Kidney tubule cell (primary cell): ENCODE measurements around the gene SALL1.

Source experiments
- DNase-seq: peaks from one replicate; pipeline ENCODE4 v3.0.0-alpha.2; 2018; ENCODE audit warnings: low spot score

SALL1 gene

GRCh38 chr16:51150888-51151320 is at the start of gene SALL1:
Gene SALL1 (minus strand): TSS chr16:51151270. CDS start chr16:51151241, 29 bp downstream.
- DNase-seq, result peak; percentile 39

DNA sequence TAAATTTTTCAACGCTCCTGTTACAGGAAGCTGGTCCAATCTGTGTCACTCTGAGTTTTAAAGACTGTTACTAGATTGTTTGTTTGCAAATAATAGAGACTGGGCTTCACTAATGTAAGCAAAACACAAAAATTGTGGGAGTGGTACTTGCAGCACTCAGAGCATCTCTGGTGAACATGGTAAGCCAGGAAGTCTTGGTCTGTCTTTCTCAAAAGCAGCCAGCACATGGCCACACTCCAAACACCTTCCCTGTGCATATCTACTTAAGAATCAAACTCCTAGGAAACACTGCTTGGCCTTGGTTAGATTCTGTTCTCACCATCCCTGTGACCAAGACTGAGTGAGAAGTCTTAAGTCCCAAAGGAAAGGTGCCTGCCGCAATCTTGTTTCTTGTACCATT is 49.7 kb upstream of the SALL1 start:
- DNase-seq, result no peak

- no peak for DNase-seq
Measured at GRCh38 chr16:51197953-51198748, 47.1 kb upstream of the SALL1 start.

DNA sequence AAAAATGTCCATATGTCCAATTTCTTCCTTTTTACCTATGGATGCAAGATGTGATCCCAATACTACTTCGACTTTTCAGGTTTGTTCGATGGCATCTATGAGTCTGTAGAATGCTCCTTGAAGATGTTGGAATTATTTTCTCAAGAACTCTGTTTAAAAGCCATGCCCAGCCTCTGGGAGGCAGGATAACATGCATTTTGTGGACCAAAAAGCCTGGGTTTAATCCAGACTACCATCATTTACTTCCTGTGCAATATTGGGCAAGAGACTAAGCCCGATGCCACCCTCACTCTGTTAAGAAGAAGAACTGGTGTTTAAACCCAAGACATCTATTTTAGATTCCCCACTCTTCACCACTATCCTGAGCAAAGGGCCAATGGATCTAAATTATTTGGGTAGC is 42.8 kb upstream of the SALL1 start:
- DNase-seq, result no peak

DNA sequence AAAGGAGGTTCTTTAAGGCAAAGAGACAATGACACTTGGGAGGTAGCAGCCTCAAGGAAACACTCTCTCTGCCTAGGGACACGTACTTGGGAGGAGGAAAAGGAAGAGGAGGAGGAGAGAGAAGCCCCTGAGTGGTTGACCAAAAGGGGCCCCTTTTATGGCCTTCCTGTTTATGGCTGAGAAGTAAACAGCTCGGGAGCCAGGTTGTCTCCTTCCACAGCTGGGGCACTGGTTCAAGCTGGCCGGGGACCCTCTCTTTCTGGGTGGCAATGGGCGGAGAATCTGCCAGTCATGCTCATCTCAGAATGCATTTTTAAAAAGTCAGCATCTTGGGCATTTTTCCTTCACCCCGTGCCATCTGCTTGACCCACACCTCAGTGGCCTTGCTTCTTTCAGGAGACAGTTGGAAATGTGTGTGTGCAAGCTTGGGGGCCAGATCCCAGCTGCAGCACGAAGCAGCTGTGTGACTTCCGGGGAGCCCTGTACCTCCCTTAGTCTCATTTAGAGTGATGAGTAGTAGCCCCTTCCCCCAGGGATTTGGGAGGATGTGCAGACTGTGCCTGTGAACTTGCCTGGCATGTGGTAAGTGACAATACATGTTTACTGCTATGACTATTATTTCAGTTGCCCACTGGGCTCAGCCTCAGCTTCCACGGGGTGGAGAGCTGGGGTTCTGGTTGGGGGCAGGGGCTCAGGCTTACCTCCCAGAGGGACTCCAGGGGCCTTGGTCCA is 33.8 kb upstream of the SALL1 start:
- DNase-seq, result no peak

GRCh38 chr16:51181503-51181811 is 30.4 kb upstream of the SALL1 start:
- DNase-seq, result no peak

DNA sequence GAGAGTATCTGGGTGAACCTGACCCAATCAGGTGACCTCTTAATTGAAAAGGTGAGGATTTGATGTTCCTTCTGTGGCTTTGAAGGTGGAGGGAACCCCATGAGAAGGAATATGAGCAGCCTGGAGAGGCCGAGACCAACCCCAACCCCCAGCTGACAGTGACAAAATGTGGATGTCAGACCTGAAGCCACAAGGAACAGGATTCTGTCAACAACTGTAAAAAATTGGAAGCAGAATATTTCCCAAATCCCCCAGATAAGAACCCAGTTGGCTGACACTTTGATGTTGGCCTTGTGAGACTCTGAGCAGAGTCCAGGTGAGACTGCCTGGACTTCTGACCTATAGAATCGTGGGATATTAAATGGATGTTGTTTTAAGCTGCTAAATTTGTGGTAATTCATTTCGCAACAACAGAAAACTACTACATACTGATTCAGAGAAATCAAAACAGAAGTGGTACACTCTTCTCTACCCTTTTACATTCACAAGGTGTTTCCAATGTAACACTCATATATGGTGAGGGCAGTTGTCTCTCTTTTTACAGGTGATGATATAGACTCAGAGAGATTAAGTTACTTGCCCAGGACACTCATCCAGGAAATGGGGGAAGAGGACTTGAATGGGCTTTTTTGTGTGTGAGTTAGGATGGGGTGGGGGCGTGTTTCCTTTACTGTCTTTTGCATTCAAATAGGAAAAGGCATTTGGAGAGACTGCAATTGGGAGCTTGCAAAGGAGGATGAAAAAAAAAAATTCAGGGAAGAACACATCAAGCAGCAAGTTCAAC is 29.8 kb upstream of the SALL1 start:
- DNase-seq, result no peak

- peak; percentile 53 for DNase-seq
Measured at GRCh38 chr16:51175081-51175480, 24.0 kb upstream of the SALL1 start.

GRCh38 chr16:51172368-51172767 is 21.3 kb upstream of the SALL1 start:
- DNase-seq, result no peak

DNA sequence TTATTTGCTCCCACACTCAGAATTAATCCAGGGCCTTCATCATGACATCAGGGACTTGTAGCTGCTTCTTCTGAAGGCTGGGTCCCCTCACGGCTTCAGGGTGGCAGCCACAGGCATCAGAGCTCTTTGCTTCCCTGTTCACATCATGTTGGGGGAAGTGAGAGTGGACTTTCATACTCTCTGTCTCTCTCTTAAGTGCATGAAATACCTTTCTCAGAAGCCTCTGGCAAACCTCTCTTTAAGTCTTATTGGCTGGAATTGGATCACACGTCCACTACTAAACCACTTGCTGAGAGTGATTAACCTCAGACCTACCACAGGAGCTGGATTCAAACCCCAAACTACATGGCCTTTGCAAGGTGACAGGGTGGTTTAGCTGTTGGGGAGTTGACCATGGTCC is 17.7 kb upstream of the SALL1 start:
- DNase-seq, result no peak

GRCh38 chr16:51167170-51167895 is 16.3 kb upstream of the SALL1 start:
- DNase-seq, result peak; percentile 51

DNA sequence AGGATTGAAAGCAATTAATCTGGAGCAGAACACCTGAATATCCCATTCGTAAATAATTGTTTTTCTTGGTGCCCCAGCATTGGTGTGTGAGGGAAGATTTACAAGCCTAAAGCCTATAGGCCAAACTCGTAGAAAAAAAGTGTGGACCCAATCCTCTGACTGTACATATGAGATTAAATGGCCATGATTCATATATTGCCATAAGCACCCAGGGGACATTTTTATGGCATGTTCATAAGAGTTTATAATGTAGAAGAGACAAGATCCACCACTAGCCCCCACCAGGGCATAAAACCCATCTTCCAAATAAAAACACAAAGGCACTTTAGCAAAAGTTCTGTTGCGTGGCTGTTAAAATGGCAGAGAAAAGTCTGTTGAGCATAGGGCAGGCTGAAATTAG is 15.5 kb upstream of the SALL1 start:
- DNase-seq, result no peak

DNA sequence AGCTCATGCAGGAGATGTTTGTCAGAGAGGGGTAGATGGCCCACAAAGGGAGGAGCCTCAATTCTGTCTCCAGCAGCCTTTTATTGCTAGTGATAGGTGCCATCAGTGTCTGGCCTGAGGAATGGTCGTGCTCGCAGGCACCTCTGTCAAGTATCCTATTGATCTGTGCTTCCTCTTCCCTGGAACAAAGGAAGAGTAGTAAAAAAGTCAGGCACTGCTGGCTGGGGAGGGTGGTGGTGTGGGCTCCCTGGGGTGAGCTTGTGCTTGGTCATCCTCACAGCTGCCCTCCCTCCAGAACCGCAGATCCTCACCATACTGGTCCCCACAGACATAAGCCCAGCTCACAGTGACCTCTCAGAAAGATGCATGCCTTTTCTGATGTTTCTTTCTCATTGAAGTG is 15.0 kb upstream of the SALL1 start:
- DNase-seq, result no peak

GRCh38 chr16:51165043-51165442 is 14.0 kb upstream of the SALL1 start:
- DNase-seq, result no peak

DNA sequence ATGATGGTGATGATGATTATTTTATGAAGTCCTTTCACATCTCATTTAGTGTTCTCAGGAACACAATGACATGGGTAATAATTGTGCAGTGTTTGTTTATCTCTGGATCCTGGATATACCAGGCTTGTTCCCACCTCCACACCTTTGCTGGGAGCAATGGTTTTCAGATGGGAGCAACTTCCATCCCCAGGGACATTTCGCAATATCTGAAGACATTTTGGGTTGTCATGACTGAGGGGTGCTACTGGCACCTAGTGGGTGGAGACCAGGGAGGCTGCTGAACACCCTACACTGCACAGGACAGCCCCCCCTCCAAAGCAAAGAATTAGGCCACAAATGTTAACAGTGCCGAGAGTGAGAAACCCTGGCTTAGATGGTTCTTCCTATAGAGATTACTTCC is 13.5 kb upstream of the SALL1 start:
- no peak for DNase-seq

DNA sequence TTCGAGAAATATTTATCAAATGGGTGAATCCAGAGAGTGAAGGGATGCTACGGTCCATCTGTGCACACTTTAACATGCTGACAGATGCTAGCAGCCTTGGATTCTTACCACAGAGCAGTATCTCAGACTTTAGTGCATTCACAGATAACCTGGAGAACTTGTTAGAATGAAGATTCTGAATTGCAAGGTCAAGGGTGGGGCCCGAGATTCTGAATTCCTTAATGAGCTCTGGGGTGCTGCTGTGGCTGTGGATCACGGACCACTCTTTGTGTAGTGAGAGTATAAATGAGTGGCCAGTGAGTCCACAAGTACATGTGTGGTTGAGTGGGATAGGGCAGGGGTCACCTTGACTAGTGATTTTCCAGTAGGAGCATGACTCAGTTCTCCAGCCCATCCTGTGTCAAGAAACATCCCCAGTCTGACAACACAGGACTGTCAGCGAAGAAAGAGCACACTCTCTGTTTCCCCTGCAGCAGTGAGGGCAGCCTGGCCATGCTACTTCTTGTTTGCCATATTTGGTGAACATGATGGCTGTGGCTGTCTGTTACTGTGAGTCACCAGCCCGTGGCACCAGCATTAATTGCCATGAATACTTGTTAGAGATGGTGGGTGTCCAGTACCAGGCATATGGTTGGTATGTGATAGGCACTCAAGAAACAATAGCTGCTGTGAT is 13.0 kb upstream of the SALL1 start:
- DNase-seq, result peak; percentile 57

DNA sequence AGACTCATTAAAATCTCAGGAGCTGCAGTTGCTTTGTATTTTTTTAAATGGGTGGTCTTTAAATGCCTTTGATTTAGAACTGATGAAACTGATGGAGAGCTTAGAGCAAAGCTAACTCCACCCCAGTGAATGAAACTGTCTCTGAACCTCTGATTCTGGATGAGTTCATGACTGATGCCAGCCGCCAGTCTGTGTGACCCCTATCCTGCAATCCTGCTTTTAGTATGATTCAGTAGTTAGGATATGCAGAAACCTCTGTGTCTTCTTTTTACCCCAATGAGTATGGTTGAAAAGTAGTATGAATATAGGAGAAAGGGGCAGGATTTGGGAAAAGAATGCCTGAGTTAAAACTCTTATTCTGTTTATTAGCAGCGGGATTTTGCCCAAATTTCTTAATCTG is 12.3 kb upstream of the SALL1 start:
- DNase-seq, result no peak

DNA sequence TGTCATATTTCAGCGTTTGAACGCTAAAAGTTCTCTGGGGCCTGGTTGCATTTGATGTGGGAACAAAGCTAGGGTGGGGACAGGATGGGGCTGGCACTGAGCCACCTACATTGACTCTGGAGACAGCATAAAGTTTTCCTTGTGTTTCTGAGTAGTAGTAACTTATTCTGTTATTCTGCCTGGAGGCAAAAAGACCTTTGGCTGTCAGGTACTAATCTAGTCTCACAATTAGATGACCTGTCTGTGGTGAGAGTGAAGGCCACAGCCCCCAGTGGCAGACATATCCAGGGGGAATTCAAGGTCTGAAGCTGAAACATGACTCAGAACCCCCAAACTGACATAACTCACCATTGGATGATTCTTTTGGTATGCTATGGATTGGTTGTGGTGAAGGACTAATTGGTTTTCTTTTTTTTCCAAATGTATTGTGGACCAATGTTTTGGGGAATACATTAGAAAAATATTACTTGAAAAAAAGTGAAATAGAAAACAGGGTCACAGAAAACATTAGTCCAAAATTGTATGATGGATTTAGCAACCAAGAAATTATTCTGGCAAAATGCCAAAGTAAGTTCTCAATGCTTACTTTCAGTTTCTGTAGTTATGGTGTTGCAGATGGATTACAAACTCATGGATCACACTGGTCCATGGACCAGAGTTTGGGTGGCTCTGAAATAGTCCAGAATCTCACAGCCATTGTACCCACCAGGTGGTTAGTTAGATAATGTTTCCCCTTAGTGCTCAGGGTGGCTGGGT is 10.5 kb upstream of the SALL1 start:
- peak; percentile 47 for DNase-seq

- DNase-seq, result no peak
Measured at GRCh38 chr16:51159865-51160264, 8.8 kb upstream of the SALL1 start.

DNA sequence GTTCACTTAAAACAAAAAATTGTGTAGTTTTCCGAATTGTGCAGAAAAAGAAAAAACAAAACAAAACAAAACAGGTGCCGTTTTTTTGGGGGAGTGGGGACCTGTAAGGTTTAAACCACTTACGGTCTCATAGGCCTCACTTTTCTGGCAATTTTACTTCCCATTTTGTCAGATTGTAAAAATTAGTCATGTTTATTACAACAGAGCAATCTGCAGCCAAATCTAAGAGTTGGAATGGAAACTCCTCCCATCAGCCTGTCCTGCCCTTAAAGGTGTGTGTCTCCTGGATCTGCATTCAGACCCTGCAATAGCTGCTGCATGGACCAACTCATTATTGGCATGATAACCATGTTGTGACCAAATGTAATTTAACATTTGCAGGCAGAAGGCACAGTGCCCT is 8.2 kb upstream of the SALL1 start:
- no peak for DNase-seq

DNA sequence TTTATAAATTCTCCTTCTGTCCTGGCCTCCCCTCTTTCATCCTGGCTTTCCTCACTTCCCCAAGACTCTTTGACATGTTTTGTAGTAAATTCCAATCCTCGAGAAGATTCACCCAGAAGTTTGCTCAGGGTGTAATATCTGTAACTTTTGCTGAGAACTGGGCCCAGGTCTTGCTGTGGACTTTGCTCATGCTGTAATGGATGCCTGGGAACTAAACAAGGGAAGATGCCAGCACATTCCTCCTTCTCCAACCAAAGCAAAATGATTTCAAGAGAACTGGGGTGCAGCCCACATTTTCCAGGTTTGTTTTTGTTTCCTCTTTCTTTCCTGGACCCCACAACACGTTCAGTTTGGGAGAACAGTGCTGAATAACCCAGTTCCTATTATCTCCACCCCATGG is 6.6 kb upstream of the SALL1 start:
- DNase-seq, result no peak
